GM10266 (cell line): ENCODE data around the gene SLC2A9.

Experiments used
- DNase-seq: peaks from one replicate; pipeline ENCODE4 v3.0.0; 2012; ENCODE audit errors: extremely low spot score
- TF ChIP-seq, protein P1 (sequence below): IDR thresholded peaks from 2 replicates; pipeline ENCODE4 v1.5.1; 2012; ENCODE audit warnings: mild to moderate bottlenecking, low read depth; ENCODE audit not compliant: control insufficient read depth, insufficient read depth; ENCODE audit errors: missing control alignments

The SLC2A9 gene

GRCh38 chr4:10025230-10025806, 4.0 kb upstream of the SLC2A9 start:
- TF ChIP-seq, protein P1, sequence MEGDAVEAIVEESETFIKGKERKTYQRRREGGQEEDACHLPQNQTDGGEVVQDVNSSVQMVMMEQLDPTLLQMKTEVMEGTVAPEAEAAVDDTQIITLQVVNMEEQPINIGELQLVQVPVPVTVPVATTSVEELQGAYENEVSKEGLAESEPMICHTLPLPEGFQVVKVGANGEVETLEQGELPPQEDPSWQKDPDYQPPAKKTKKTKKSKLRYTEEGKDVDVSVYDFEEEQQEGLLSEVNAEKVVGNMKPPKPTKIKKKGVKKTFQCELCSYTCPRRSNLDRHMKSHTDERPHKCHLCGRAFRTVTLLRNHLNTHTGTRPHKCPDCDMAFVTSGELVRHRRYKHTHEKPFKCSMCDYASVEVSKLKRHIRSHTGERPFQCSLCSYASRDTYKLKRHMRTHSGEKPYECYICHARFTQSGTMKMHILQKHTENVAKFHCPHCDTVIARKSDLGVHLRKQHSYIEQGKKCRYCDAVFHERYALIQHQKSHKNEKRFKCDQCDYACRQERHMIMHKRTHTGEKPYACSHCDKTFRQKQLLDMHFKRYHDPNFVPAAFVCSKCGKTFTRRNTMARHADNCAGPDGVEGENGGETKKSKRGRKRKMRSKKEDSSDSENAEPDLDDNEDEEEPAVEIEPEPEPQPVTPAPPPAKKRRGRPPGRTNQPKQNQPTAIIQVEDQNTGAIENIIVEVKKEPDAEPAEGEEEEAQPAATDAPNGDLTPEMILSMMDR: no peak

DNA sequence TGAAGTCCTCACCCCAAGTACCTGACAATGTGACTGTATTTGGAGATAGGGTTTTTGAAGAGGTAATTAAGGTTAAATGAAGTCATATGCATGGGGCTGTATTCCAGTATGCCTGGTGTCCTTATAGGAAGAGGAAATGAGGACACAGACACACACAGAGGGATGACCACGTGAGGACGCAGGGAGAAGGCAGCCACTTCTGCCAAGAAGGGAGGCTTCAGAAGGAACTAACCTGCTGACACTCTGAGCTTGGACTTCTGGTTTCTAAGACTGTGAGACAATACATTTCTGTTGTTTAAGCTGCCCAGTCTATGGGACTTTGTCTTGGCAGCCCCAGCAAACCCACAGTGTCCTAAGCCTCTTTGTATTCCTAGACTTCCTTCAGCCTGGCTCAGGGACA, 3.0 kb upstream of the SLC2A9 start:
- TF ChIP-seq, protein P1: no peak
- DNase-seq: no peak

More at GRCh38 chr4:10025230-10025806, 4.0 kb upstream of the SLC2A9 start:
- DNase-seq: no peak

GRCh38 chr4:10023806-10024205, 2.5 kb upstream of the SLC2A9 start:
- TF ChIP-seq, protein P1: no peak
- DNase-seq: no peak

- TF ChIP-seq, protein P1: no peak
- DNase-seq: no peak
Observed at GRCh38 chr4:10023050-10023419, 1.7 kb upstream of the SLC2A9 start.

GRCh38 chr4:10022346-10023049, 1.2 kb upstream of the SLC2A9 start:
- TF ChIP-seq, protein P1: no peak
- no peak for DNase-seq

GRCh38 chr4:10021653-10022023, 341 bp upstream of the SLC2A9 start:
- TF ChIP-seq, protein P1: no peak
- DNase-seq: no peak

GRCh38 chr4:10020106-10020505, 1.2 kb downstream of the SLC2A9 start:
- DNase-seq: no peak
- TF ChIP-seq, protein P1: no peak
